T-helper 2 cell treated with Interferon-gamma antibody and Interleukin-4, amounts not matched to agents 100 ng/mL and 5 ng/mL, for 36 hours (primary cell): ENCODE measurements around the gene LGALS16. TPM values are rescaled to one million over a fixed set of nuclear protein-coding genes. Genes with fewer than 3 reads are reported as not detected.
"Not testable (repeated sequence)": the region's sequence is repeated elsewhere in the genome, so short reads cannot be mapped to it uniquely, and the experiment has no call there.

Experiments
- intact Hi-C: fragments of 100-400 bp; cut with micrococcal nuclease; formaldehyde crosslinking; loops from one replicate; pipeline ENCODE4 v1.15.1; 2023
- total RNA-seq: library from RNA; stranded (reverse); gene quantifications from 2 replicates; pipeline ENCODE4 v1.2.3, GENCODE V29; 2022

The LGALS16 gene
- total RNA-seq: not detected in 2 replicates

- intact Hi-C loops: no loop called here
These were observed at the start of gene LGALS16 for GRCh38 chr19:39655613-39656012. TSS of gene LGALS16 (plus strand) at chr19:39655913. CDS start at chr19:39655962, 49 bp downstream.

GRCh38 chr19:39607021-39607420 lies 48.7 kb upstream of the LGALS16 start:
- intact Hi-C loops: no loop called here

GRCh38 chr19:39607561-39607960 lies 48.2 kb upstream of the LGALS16 start:
- intact Hi-C loops: no loop called here

- intact Hi-C loops: no loop called here
These were observed 42.1 kb upstream of the LGALS16 start for GRCh38 chr19:39613597-39613996.

GRCh38 chr19:39617745-39618144 lies 38.0 kb upstream of the LGALS16 start:
- intact Hi-C loops: no loop called here

DNA sequence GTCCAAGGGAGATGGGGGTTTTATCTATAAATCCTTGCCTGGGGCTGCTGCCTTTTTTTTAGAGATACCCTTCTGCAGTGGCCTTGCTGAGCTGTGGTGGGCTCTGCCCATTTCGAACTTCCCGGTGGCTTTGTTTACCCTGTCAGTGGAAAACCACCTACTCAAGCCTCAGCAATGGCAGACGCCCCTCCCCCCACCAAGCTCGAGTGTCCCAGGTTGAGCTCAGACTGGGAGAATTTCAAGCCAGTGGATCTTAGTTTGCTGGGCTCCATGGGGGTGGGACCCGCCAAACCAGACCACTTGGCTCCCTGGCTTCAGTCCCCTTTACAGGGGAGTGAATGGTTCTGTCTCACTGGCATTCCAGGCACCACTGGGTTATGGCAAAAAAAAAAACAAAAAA lies 31.8 kb upstream of the LGALS16 start:
- intact Hi-C loops: no loop called here

DNA sequence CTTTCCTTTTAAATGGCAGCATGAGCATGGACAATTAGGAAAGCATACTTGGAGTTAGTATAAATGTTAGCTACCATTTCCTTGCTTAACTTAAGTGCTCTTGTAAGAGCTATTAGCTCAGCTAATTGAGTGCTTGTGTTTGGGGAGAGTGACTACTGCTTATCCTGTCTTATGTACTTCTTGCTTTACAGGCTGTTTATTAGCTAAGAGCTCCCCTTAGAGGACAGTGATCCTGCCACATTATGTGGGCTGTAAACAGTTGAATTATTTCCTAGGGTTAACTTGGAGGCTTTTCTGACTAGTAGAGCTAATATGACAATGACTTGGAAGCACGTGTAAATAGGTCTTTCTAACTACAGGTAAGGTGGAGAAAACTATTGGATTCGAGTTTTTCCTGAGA lies 28.1 kb upstream of the LGALS16 start:
- intact Hi-C loops: not testable (repeated sequence)

DNA sequence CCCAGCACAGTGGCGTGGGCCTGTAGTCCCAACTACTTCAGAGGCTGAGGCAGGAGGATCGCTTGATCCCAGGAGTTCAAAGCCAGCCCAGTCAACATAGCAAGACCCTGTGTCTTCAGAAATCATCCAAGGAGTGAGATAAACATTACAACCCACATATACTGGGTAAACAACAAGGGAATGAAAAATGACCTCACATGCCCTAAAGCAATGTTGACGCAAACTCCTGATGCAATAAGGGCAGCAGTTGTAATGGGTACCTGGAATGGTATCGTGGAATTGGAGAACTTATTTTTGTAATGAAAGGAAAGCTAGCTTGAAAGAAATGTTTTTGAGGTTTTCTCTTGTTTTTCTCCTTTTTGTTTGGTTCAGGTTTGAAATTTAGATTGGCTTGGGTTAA lies 24.5 kb upstream of the LGALS16 start:
- intact Hi-C loops: no loop called here

DNA sequence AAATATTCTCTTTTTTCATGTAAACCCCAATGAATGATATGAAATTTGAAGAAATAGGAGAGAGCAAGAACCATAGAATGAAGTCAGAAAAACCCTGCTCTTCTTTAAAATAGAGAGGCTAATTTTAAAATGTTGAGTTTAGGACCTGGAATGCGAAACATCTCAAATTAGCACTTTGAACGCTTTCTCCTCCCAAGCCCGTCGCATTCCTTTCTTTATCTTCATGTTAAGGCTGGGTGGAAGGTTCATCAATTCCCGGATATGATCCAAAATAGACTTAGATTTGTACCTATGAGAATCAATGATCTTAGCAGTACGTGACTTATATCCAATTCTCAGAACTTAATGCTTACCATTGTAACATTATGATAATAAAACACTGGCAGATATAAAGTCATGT lies 24.1 kb upstream of the LGALS16 start:
- intact Hi-C loops: no loop called here

- intact Hi-C loops: no loop called here
These were observed 17.8 kb upstream of the LGALS16 start for GRCh38 chr19:39637891-39638290.

DNA sequence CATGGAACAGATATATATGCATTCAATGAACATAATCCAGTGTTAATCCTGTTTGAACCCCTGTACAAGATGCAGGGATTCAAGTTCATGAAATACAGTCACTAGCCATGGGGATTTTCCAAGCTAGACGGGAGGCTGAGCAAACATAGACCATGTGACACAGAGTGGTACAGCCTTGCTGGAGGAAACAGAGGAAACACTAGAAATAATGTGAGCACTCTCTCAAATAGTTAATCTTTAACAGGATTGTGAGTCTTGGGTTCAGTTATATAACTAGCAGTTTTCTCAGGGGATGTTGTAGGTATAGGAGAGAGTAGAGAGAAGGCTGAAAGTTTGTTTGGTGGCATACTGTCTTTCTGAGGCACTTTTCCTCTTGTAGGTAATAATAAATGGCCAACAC lies 13.9 kb upstream of the LGALS16 start:
- intact Hi-C loops: no loop called here

DNA sequence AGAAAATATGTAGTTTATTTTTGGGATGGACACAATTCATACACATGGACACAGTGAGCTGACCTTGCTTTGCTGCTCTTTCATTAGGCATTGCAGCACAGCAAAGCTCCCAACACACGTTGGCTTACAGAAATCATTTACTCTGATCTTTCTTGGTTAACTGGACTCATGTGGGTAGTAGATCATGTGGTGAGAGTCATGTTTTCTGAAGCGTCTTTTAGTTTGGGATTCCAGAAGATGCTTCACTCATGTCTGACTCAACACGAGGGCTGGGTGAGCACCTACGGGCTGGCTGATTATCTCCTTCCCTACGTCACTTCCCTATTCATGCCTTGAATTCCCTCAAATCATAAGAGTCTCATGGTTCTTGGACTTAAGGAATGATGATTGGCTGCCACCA lies 12.1 kb upstream of the LGALS16 start:
- intact Hi-C loops: no loop called here

DNA sequence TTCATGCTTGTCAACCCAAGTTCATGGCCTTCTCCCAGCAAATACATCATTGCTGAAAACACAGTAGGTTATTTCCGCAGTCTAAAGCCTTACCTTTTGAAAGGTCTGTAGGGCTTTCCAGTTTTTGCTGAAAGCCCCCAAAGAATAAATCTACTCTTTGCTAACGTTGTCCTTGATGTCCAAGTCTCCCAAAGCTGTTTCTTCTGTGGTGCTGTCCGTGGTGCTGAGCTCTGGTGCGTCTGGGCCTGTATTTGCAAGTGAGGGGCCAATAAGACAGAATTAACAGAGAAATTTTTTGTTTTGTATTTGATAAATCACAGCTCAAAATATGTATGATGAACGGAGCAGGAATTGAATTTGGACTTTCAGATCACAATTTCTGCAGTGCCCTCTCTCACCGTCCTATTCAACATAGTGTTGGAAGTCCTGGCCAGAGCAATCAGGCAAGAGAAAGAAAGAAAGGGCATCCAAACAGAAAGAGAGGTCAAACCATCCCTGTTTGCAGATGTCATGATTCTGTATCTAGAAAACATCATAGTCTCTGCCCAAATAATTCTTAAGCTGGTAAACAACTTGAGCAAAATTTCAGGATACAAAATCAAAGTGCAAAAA lies 9.8 kb upstream of the LGALS16 start:
- intact Hi-C loops: no loop called here

GRCh38 chr19:39647918-39648317 lies 7.8 kb upstream of the LGALS16 start:
- intact Hi-C loops: no loop called here

DNA sequence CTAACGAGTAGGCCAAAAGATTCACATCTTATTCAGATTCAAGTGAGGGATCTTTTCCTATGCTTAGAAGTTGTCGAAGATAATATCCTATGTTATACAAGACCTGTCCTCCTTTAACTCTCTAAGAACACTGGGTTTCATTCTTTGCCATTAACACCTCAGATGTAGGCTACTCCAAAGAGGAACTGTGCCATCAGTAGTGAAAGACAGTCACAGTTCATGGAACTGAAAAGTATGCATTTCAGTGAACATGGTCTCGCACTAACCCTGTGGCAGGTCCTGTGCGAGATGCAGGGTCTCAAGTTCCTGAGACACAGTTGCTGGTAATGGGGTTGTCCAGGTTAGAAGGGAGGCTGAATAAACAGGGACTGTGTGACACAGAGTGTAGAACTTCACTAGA lies 4.1 kb downstream of the LGALS16 start:
- intact Hi-C loops: no loop called here

- intact Hi-C loops: no loop called here
These were observed 4.9 kb downstream of the LGALS16 start for GRCh38 chr19:39660661-39661060.

DNA sequence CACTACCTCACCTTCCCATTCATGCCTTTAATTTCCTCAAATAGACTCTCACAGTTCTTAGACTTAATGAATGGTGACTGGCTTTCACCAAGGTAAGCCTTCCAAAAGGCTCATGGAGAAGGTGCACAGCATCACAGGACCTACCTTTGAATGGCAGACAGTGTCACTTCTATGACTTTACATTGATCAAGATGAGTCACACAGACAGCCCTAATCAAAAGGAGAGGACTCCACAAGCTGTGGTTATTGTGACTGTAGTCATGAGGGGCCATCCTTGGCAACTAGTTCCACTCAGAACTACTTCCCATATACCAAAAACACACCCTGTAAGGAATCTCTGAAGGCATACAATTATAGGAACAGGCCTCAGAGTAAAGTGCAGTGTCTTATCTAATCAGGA lies 5.9 kb downstream of the LGALS16 start:
- intact Hi-C loops: no loop called here

DNA sequence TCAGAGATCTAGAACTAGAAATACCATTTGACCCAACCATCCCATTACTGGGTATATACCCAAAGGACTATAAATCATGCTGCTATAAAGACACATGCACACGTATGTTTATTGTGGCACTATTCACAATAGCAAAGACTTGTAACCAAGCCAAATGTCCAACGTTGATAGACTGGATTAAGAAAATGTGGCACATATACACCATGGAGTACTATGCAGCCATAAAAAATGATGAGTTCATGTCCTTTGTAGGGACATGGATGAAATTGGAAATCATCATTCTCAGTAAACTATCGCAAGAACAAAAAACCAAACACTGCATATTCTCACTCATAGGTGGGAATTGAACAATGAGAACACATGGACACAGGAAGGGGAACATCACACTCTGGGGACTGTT lies 14.1 kb downstream of the LGALS16 start:
- intact Hi-C loops: not testable (repeated sequence)

- intact Hi-C loops: no loop called here
These were observed 15.3 kb downstream of the LGALS16 start for GRCh38 chr19:39670998-39671397.

DNA sequence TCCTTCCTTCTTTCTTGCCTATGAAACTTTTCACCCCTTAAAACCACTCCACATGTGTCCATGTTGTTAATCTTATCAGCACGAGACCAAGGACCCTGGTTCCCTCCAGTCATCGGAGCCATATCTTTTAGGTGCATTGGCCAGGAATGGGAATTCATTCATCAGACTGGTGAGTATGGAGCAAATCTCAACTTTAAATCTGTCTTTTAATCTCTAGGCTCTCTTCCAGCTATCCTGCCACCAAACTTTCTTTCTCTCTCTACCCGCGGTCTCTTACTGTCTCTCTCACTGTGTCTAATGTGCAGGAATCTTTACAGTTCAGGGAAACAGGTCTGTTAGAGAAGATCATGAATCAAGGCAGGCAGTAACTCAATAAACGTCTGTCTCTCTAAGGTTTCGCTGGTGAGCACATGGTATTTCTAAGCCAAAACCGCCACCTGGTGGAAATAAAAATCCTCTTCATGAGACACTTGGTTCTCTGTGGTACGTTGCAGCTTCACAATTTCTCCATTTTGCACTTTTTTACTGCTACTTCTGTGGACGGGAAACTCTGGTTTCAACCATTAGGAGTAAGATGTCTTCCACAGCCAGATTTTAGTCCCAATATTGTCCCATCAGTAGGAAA lies 16.1 kb downstream of the LGALS16 start:
- intact Hi-C loops: loop anchor here (1.0 to 2.0 kb wide), 2 partner anchors 121 to 231 kb away; no protein-coding TSS in a partner anchor

DNA sequence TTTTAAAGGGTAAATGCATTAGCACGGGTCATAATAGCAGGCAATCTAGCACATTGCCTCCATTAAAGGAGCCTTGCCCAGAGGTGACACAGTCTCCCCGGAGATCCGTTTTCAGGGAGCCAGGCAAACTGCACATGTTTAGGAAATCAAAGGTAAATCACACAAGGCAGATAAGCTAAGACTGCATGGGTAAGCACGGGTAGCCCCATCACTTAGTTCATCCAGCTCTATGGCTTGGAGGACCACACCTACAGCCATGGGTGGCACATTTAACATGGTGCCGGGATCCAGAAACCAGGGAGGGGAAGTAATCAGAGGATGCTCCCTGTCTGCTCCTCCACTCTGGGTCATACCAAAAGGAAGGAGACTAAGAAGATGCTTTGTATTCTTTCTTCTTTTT lies 16.8 kb downstream of the LGALS16 start:
- intact Hi-C loops: loop anchor here (1.0 to 2.0 kb wide), 2 partner anchors 121 to 232 kb away; no protein-coding TSS in a partner anchor

DNA sequence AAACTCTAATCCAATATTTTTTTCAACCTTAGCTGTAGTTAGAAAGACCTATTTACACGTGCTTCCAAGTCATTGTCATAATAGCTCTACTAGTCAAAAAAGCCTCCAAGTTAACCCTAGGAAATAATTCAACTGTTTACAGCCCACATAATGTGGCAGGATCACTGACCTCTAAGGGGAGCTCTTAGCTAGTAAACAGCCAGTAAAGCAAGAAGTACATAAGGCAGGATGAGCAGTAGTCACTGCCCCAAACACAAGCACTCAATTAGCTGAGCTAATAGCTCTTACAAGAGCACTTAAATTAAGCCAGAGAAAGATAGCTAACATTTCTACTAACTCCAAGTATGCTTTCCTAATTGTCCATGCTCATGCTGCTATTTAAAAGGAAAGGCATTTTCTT lies 18.1 kb downstream of the LGALS16 start:
- intact Hi-C loops: loop anchor here (2.0 kb wide), 1 partner anchor 233 kb away; no protein-coding TSS in a partner anchor

GRCh38 chr19:39676004-39676403 lies 20.3 kb downstream of the LGALS16 start:
- intact Hi-C loops: loop anchor here (5.0 kb wide), 1 partner anchor 91 kb away; no protein-coding TSS in a partner anchor
